ENCODE measurements around the gene ARHGDIG. TPM values are rescaled to one million over a fixed set of nuclear protein-coding genes. Genes with fewer than 3 reads are reported as not detected.

Gene ARHGDIG
- total RNA-seq, 1 experiment from 2014 or later: 5.9 TPM

DNA sequence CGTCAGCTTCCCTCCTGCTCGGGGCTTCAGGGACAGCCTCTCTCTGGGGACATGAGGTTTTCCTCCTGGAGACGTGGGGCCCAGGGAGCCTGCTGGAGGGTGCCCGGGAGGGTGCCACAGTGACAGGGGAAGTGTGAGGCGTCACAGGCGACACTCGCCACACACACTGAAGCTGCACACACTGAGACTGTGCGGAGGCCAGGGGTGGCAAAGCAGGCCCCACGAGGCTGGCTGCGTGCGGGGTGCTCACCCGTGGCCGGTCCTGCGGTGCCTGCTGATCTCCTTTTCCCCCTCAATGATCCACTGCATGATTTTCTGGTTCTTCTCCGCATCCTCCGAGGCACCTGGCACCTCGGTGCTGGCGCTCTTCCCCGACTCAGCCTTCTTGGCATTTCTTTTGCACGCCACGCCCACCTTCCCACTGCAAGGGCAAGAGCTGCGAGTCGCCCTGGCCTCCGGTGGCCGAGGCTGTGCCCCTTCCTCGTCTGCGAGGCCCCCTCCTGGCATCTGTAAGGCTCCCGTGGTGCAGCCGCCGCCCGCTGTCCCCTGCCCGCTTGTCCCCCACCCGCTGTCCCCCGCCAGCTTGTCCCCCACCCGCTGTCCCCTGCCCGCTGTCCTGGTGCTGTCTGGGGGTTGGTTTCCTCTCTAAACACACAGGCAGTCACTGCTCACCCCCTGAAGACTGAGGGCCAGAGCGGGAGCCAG, 16.6 kb downstream of the ARHGDIG start:
- no peak overlapping the region for H2BK20ac ChIP-seq (ENCODE audit: low read depth, low read length, poor library complexity, severe bottlenecking)
- H3K4me1 ChIP-seq (ENCODE audit: insufficient read depth, low read length): no peaks in the 10 kb centered on the region
- H2AFZ ChIP-seq (ENCODE audit: low read length): no peak overlapping the region
- no peak overlapping the region for H2BK12ac ChIP-seq (ENCODE audit: insufficient read length, low read depth, low read length)
- H2BK5ac ChIP-seq (ENCODE audit: insufficient read length, low read length): no peak overlapping the region
- Mint-ChIP-seq H3K36me3 (ENCODE audit: insufficient read depth in 1 of 3, low read depth in 3 of 3) (peaks cover 10 to 30% (median 20%) of the 10 kb centered on the region in 3 experiments; a peak in 6 of 7 replicates), H3K4me3 (no peak overlapping the region), H3K4me1 (no peaks in the 10 kb centered on the region), H3K27ac (peak overlapping the region in 1 of 3 experiments; percentile 57; a peak in 1 of 7 replicates), H3K9me3 (no peaks in the 10 kb centered on the region), H3K27me3 (ENCODE audit: low read depth) (no peaks in the 10 kb centered on the region)
- H4K8ac ChIP-seq (replicated peaks; ENCODE audit: insufficient read length, low read depth, low read length): no peak overlapping the region
- H3K79me2 ChIP-seq (ENCODE audit: insufficient read depth, low read length): no peaks in the 10 kb centered on the region
- no peak overlapping the region for H3K4me2 ChIP-seq (ENCODE audit: insufficient read depth, insufficient read length, low read length)
- DNase-seq: no peak
- H3K23ac ChIP-seq (ENCODE audit: insufficient read length, low read depth, low read length): no peak overlapping the region
- no peaks in the 10 kb centered on the region for H3K79me1 ChIP-seq (ENCODE audit: insufficient read depth, low read depth, low read length, poor library complexity, severe bottlenecking)
- TF ChIP-seq, protein P1, sequence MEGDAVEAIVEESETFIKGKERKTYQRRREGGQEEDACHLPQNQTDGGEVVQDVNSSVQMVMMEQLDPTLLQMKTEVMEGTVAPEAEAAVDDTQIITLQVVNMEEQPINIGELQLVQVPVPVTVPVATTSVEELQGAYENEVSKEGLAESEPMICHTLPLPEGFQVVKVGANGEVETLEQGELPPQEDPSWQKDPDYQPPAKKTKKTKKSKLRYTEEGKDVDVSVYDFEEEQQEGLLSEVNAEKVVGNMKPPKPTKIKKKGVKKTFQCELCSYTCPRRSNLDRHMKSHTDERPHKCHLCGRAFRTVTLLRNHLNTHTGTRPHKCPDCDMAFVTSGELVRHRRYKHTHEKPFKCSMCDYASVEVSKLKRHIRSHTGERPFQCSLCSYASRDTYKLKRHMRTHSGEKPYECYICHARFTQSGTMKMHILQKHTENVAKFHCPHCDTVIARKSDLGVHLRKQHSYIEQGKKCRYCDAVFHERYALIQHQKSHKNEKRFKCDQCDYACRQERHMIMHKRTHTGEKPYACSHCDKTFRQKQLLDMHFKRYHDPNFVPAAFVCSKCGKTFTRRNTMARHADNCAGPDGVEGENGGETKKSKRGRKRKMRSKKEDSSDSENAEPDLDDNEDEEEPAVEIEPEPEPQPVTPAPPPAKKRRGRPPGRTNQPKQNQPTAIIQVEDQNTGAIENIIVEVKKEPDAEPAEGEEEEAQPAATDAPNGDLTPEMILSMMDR (conservative IDR thresholded peaks at IDR 0.05): no peak
- WGBS (ENCODE audit: extremely low coverage, insufficient read length, low lambda C conversion rate): no CpG with 5 or more reads among the region's 37 CpGs
- H3K56ac ChIP-seq (ENCODE audit: insufficient read length, low read depth, low read length): no peak overlapping the region
- H2BK15ac ChIP-seq (ENCODE audit: low read depth, low read length): no peak overlapping the region
- H3K23me2 ChIP-seq (ENCODE audit: insufficient read length, low read depth, low read length, poor library complexity, severe bottlenecking): no peaks in the 10 kb centered on the region
- H4K5ac ChIP-seq (ENCODE audit: insufficient read length, low read depth, low read length): no peak overlapping the region
- no peaks in the 10 kb centered on the region for H3K27me3 ChIP-seq (ENCODE audit: insufficient read depth, low read length)
- H3K18ac ChIP-seq (ENCODE audit: insufficient read length, low read depth, low read length): no peak overlapping the region
- no peak overlapping the region for H3T11ph ChIP-seq (ENCODE audit: low read length)
- H4K91ac ChIP-seq (ENCODE audit: insufficient read length, low read depth, low read length): no peak overlapping the region
- no peaks in the 10 kb centered on the region for H3K9me3 ChIP-seq (ENCODE audit: control insufficient read depth, low read depth, low read length)
- H4K20me1 ChIP-seq (ENCODE audit: control insufficient read depth, insufficient read depth, insufficient read length): no peaks in the 10 kb centered on the region
- H3K27ac ChIP-seq (ENCODE audit: insufficient read length, low read depth, low read length): no peak overlapping the region
- no peak overlapping the region for H3K14ac ChIP-seq (ENCODE audit: insufficient read depth, low read length)
- no peak overlapping the region for H3K4ac ChIP-seq (ENCODE audit: low read depth, low read length)
- no peak overlapping the region for H2AK5ac ChIP-seq (ENCODE audit: insufficient read length, low read length)
- H3K9ac ChIP-seq (ENCODE audit: extremely low read depth, insufficient read length, low read length): no peak overlapping the region
- no peak overlapping the region for H2BK120ac ChIP-seq (ENCODE audit: low read depth, low read length, poor library complexity, severe bottlenecking)

Measured in H9 (cell line).